GM13977 (cell line): ENCODE data around the gene CCDC9B.

ENCODE experiments used
- DNase-seq: peaks from one replicate; pipeline ENCODE4 v3.0.0; 2012; ENCODE audit warnings: low spot score
- CTCF ChIP-seq: IDR thresholded peaks from 2 replicates; pipeline ENCODE4 v1.5.1; 2012; ENCODE audit warnings: mild to moderate bottlenecking, control low read depth; ENCODE audit not compliant: insufficient read depth; ENCODE audit errors: extremely low read depth, missing control alignments
- in situ Hi-C: fragments of 300-500 bp; cut with MboI; formaldehyde crosslinking; loops from one replicate; pipeline ENCODE4 v1.12.0; 2022; ENCODE audit warnings: low sequenced_read_pairs, low pct_unique_long_range_greater_than_20kb, mixed read lengths, inconsistent platforms; ENCODE audit not compliant: unreplicated experiment

CCDC9B gene

GRCh38 chr15:40303576-40303975 is 37.2 kb downstream of the CCDC9B start:
- in situ Hi-C loops, result no loop called here
- DNase-seq, result no peak
- no peak for TF ChIP-seq CTCF

GRCh38 chr15:40302981-40303380 is 37.8 kb downstream of the CCDC9B start:
- in situ Hi-C loops, result no loop called here
- no peak for DNase-seq
- TF ChIP-seq CTCF, result no peak

DNA sequence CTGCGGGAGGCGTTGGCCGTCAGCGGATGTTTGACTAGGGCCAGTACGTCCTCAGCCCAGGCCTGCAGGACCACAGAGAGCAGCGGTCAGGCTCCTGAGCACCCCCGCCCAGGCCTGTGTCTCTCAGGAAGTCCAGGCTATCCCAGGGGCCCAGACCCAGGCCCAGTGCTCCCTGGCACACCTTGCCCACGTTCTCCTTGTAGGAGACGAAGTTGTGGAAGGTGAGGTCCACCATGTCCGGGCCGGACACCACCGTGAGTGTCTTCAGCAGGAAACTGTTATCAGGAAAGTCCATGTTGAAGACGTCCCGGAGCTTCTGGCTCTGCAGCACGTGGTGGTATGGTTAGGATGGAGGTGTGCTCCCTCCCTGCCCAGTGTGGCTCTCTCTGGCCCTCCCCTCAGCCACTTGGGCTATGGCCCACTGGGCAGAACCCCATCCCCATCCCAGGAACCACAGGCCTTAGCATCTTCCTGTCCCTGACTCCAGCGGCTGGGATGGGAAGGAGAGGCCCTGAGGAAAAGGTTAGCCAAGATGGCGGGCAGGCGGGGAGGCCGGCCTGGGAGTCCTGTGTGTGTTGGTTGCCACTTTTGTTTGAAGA is 38.4 kb downstream of the CCDC9B start:
- in situ Hi-C loops, result no loop called here
- no peak for DNase-seq
- no peak for TF ChIP-seq CTCF

- in situ Hi-C loops, result no loop called here
- TF ChIP-seq CTCF, result no peak
- no peak for DNase-seq
These were observed 39.1 kb downstream of the CCDC9B start for GRCh38 chr15:40301467-40302179.

DNA sequence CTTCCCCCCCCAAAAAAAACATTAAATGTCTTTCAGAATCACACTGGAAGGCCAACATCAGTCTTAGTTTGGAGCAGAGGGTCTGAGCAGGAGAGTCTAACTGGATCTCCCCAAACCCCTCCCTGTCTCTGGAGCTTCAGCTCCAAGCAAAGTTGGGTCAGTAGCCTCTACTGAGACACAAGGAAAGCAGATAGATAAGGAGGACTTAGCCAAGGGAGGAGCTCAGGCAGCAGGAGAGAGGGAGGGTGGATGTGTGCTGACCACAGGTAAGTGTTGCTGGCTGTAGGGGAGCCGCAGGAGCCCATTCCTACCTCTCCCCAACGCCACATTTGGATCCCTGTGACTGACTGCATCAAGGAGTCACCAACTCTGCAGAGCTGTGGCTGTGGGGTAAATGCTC is 40.0 kb downstream of the CCDC9B start:
- TF ChIP-seq CTCF, result no peak
- in situ Hi-C loops, result no loop called here
- no peak for DNase-seq

DNA sequence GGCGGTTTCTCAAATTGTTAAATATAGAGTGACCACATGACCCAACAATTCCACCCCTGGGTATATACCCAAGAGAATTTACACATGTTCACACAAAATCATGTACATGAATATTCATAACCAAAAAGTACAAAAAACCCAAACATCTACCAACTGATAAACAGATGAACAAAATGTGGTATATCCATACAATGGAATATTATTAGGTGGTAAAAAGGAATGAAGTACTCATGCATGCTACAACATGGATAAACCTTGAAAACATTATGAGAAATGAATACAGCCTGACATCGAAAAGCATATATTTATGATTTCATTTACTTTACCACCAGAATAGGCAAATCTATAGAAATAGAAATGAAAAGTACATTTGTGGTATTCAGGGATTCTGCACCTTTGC is 40.4 kb downstream of the CCDC9B start:
- no peak for DNase-seq
- no peak for TF ChIP-seq CTCF
- in situ Hi-C loops, result no loop called here
